HG03097 (cell line): ENCODE results near the gene SANBR.
"Not testable (repeated sequence)": the region's sequence is repeated elsewhere in the genome, so short reads cannot be mapped to it uniquely, and the experiment has no call there.

ENCODE experiments used
- ATAC-seq: cut with Tn5 transposase; IDR thresholded peaks from one replicate; pipeline ENCODE4 v1.9.1; 2021; ENCODE audit not compliant: unreplicated experiment, low FRiP score

SANBR gene

GRCh38 chr2:61065714-61066709 is at the start of gene SANBR:
Gene SANBR, plus strand, starts transcription at chr2:61065871. Its CDS starts 4,480 bp downstream, at chr2:61070351.
- ATAC-seq, result peak; percentile 96

DNA sequence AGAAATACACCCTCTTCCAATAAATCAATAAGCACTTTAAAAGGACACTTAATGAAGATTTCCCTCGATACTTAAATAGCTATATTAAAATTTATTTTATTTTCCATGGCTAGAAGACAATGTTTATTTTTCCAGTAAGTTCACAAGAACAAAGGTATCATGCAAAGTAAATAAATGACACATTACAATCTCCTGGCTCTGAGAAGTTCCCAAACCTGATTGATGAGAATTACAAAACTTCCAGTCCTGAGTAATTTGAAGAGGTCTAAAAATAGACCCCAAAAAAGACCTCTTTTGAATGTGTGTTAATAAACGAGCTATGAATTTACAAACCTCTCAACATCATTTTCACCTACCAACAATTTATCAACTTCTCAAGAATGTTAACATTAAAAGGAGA is 49.7 kb upstream of the SANBR start:
- ATAC-seq, result no peak

DNA sequence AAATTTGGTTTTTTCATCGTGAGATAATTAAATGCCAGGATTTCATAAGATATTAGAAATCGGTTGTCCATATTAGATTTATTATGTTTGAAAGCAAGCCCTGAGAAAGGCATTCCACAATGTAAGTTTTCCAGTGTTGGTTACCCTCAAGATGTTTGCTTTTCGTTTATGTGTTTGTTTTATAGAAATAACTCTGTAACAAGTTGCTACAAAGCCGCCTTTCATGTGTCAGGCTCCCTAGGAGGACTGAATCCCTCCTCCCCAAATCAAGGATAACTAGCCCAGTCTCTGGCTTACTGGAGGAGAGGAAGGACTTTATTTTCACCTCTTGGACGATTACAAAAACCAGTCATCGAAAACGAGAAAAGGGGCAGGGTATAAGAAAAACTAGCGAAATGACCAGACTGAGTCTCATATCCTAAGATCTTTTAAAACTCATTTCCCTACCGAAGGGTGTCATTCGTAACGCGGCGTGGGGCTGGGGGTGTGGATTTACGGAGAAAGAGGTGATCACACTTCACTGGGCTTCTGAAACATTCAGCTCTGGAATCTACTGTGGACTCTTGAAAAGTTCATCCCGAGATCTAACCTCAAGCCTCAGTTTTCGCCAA is 49.2 kb upstream of the SANBR start:
- no peak for ATAC-seq

DNA sequence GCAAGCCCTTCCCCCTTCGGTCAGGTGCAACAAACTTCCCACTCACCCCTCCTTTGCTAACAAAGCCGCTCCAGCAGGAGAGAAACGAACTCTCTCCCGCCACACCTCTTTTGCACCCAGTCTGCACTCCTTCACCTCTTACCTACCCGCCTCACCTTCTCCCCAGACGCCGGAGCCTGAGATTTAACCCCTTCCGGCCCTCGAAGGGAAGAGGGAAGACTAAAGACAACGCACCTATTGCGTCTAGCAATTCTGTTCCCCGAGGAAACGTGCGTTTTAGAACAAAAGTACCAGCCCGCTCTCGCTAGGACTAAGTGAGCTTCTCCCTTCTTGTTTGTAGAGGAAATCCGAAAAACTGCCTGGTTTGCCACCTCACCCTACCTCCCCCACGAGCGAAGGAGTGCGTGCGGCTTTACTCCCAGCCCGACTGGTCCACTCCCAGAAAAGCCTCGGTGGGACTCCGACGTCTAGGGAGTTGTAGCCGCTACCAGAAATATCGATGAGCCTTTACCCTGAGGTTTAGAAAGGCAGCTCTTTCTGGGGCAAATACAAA is 48.6 kb upstream of the SANBR start:
- ATAC-seq, result peak; percentile 63

DNA sequence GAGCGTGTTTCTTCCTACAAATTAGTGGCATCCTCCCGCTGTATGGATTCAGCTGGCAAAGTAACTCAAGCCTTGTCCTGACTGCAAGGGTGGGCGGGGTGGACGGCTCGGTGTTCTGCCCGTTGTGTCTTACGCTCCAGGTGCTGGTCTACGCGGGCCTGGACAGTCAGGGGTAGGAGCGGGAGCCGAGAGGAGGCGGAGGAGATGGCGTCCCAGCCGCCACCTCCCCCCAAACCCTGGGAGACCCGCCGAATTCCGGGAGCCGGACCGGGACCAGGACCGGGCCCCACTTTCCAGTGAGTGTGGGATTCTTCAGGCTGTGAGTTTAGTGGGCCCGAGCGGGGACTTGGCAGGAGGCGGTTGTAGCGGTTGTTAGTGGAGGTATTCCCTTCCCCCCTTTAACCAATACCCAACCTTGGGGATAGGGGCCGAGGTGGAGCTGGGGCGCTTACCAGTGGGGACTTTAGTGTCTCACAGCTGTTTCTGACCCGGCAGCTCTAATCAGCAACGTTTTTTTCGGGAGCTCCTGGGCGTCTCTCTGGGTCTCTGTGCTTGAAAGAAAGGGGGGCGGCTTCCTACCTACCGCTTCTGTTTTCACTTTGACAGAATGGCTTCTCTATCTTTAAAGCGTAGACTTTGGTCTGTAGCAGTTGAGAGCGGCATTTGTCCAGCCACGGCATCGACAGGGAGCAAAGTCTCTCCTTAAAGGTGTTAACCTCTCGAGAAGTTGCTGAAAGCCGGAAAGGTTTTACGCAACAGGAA is 47.9 kb upstream of the SANBR start, which contains the start of the genes PEX13 and PUS10:
Gene PEX13, plus strand, starts transcription at position 165 of the 762 bp plus-strand sequence. Its CDS starts 40 bp downstream, at position 205.
Gene PUS10, minus strand, starts transcription at position 700 of the 762 bp plus-strand sequence. CDS start 6,365 bp downstream, outside the sequence.
- peak; percentile 61 for ATAC-seq

DNA sequence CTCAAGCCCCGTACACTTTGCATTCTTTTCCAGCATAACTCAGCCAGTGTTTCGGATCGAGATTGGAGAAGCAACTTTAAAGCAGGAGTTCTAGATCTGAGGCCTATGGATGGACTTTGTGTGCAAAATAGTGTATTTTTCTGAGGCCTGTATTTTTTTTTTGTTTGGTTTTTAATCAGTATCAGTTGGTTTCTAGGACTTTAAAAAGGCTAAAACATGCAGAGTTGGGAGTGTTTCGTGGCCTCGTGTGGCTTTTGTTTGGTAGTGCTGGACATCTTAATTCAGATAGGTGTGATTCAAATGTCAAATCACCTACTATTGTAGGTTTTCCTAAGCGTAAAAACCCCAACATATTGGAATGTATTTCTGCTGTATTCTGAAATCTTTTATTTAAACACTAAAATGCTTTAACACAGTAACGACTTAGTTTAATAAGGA is 47.3 kb upstream of the SANBR start:
- peak; percentile 8 for ATAC-seq

GRCh38 chr2:61018798-61019197 is 46.9 kb upstream of the SANBR start:
- no peak for ATAC-seq

DNA sequence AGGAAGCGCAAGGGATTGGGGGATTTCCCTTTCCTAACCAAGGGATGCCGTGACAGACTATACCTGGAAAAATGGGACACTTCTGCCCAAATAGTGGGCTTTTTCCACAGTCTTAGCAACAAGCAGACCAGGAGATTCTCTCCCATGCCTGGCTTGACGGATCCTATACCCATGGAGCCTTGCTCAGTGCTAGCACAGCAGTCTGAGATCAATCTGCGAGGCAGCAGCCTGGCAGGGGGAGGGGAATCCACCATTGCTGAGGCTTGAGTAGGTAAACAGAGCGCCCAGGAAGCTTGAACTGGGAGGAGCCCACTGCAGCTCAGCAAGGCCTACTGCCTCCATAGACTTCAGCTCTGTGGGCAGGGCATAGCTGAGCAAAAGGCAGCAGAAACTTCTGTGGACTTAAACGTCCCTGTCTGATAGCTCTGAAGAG is 44.4 kb upstream of the SANBR start:
- no peak for ATAC-seq

GRCh38 chr2:61023670-61024069 is 42.0 kb upstream of the SANBR start:
- ATAC-seq, result no peak

- no peak for ATAC-seq
These were observed 36.1 kb upstream of the SANBR start for GRCh38 chr2:61029533-61029932.

- not testable (repeated sequence) for ATAC-seq
These were observed 31.1 kb upstream of the SANBR start for GRCh38 chr2:61034592-61034991.

DNA sequence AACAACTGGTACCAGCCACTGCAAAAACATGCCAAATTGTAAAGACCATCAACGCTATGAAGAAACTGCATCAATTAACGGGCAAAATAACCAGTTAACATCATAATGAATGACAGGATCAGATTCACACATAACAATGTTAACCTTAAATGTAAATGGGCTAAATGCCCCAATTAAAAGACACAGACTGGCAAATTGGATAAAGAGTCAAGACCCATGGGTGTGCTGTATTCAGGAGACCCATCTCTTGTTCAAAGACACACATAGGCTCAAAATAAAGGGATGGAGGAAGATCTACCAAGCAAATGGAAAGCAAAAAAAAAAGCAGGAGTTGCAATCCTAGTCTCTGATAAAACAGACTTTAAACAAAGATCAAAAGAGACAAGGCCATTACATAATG is 29.0 kb upstream of the SANBR start:
- not testable (repeated sequence) for ATAC-seq

DNA sequence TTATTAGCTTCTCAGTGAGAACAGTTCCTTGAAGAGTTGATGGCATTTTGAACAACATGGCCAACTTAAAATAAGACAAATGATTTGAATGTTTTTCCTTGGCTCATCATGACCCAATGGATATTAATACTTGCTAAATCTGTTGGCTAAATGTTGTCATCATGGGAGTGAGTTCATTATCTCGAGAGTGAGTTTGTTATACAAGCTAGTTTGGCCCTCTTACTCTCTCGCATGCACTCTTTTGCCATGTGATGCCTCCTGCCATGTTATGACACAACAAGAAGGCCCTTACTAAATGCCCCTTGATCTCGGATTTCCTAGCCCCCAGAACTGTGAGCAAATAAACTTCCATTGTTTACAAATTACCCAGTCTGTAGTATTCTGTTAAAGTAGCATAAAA is 22.9 kb upstream of the SANBR start:
- no peak for ATAC-seq

GRCh38 chr2:61044636-61045035 is 21.0 kb upstream of the SANBR start:
- no peak for ATAC-seq

DNA sequence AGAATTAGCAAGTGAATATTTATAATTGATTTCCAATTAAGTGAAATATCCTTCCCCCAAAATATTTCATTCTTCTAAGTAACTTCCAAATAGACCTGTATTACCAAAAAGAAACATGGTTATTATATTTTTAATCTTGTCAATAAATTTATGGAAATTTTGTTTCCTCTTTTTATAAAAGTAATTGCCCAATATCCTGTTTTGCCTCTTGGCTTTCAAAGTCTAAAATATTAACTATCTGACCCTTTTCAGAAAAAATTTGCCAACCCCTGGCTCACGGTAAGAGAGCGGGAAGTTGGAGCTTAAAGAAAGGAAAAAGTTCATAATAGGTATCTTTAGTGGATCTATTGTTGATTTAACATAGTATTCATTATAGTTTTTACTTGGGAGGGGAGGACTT is 20.4 kb upstream of the SANBR start:
- no peak for ATAC-seq

- no peak for ATAC-seq
These were observed 19.7 kb upstream of the SANBR start for GRCh38 chr2:61045999-61046398.

GRCh38 chr2:61055557-61055956 is 10.1 kb upstream of the SANBR start:
- ATAC-seq, result no peak

GRCh38 chr2:61057562-61057961 is 8.1 kb upstream of the SANBR start:
- ATAC-seq, result no peak

DNA sequence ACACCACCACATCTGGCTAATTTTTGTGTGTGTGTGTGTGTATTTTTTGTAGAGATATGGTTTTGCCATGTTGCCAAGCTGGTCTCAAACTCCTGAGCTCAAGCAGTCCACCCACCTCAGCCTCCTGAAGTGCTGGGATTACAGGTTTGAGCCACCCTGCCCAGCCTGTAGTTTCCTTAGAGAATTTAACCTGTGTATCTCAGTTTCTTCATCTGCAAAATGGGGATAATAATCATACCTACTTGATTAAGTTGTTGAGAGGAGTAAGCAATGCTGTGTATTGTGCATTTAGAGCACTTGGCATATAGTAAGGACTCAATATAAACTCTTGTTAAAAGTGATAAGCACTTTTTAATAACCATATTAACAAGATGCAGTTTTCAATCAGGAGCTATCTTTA is 6.3 kb upstream of the SANBR start:
- no peak for ATAC-seq

DNA sequence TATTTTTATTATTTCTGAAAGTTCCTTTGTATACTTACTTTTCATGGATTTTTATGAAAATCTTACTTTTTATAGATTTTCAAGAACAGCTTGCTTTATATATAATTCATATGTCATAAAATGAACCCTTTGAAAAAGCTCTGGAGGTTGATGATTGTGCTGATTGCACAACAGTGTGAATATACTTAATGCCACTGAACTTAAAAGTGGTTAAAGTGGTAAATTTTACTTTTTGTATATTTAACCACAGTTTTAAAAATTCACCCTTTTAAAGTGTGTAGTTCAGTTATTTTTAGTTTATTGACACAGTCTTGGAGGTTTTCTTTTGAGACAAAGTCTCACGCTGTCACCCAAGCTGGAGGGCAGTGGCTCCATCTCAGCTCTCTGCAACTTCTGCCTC is 8.4 kb downstream of the SANBR start:
- no peak for ATAC-seq
